ENCODE measurements around the gene BAZ1A.

DNA sequence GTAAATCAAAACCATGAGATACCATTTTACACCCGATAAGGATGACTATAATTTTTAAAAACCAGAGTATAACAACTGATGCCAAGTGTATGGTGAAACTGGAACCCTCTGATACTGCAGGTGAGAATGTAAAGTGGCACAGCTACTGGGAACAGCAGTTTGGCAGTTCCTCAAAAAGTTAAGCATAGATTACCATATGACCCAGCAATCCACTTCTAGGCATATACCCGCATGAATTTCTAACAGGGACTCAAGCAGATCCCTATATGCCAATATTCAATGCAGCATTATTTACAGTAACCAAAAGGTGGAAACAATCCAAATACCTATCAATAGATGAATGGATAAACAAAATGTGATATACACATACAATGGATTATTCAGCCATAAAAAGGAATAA, 57.4 kb downstream of the BAZ1A start:
- no peak for TF ChIP-seq POLR2AphosphoS5 (IDR thresholded peaks at IDR 0.05; ENCODE audit: low read depth, low read length)
- no peak for TF ChIP-seq POLR2A (IDR thresholded peaks at IDR 0.05; ENCODE audit: low read depth, low read length)
- no peak for TF ChIP-seq TAF1 (IDR thresholded peaks at IDR 0.05; ENCODE audit: borderline replicate concordance, low read depth, low read length)

Data from GM12892 (cell line).